ENCODE results near the gene CARD19. TPM values are rescaled to one million over a fixed set of nuclear protein-coding genes. Genes with fewer than 3 reads are reported as not detected.

Gene CARD19
- total and polyA plus RNA-seq, 2 of the 8 experiments (the other 6 are each of a cell fraction or from before 2014, with no cell fraction given), result 21.2 to 112 TPM

GRCh38 chr9:93132946-93133680 is 37.1 kb downstream of the CARD19 start (continued):
- TF ChIP-seq HDAC2 (IDR thresholded peaks at IDR 0.05; ENCODE audit: borderline replicate concordance in 1 of 2, low read depth in 2 of 2, low read length in 2 of 2), result no peak
- no peak for TF ChIP-seq SIRT6 (IDR thresholded peaks at IDR 0.05; ENCODE audit: low read length)
- no peak for TF ChIP-seq KDM4A (IDR thresholded peaks at IDR 0.05; ENCODE audit: low read depth, low read length, severe bottlenecking)
- TF ChIP-seq USF2 (IDR thresholded peaks at IDR 0.05; ENCODE audit: low read length), result no peak
- TF ChIP-seq SP4 (IDR thresholded peaks at IDR 0.05; ENCODE audit: low read length), result no peak
- TF ChIP-seq BRCA1 (IDR thresholded peaks at IDR 0.05; ENCODE audit: low read depth, low read length), result no peak
- TF ChIP-seq ZNF274 (IDR thresholded peaks at IDR 0.05; ENCODE audit: borderline replicate concordance, extremely low read depth, low read length), result no peak
- 0 out of 4 replicates have a peak, but pooled peaks of 1 of the 2 experiments have one; percentile 35 for TF ChIP-seq SIN3A (conservative IDR thresholded peaks at IDR 0.05 in 1 of 2, IDR thresholded peaks at IDR 0.05 in 1 of 2; ENCODE audit: low read depth in 1 of 2, low read length in 2 of 2)
- TF ChIP-seq SUZ12 (IDR thresholded peaks at IDR 0.05; ENCODE audit: low read length), result no peak
- no peak for TF ChIP-seq RNF2 (IDR thresholded peaks at IDR 0.05; ENCODE audit: borderline replicate concordance, low read depth, low read length, missing control alignments, poor library complexity, severe bottlenecking)
- no peak for TF ChIP-seq RFX5 (IDR thresholded peaks at IDR 0.05; ENCODE audit: borderline replicate concordance, low read depth, low read length)
- TF ChIP-seq TEAD4 (IDR thresholded peaks at IDR 0.05; ENCODE audit: low read depth, low read length), result no peak
- no peak for TF ChIP-seq JUND (IDR thresholded peaks at IDR 0.05; ENCODE audit: low read length)
- TF ChIP-seq CBX8 (IDR thresholded peaks at IDR 0.05; ENCODE audit: borderline replicate concordance, low read depth, low read length), result no peak
- TF ChIP-seq RBBP5 (IDR thresholded peaks at IDR 0.05; ENCODE audit: borderline replicate concordance, low read depth, low read length), result no peak; the same call in 1 of the 2 replicates
- no peak for TF ChIP-seq NANOG (IDR thresholded peaks at IDR 0.05; ENCODE audit: insufficient read depth, low read depth, low read length, poor library complexity, severe bottlenecking)
- no peak for TF ChIP-seq RXRA (IDR thresholded peaks at IDR 0.05; ENCODE audit: insufficient read depth, low read depth, low read length)
- 0 out of 2 replicates have a peak, but pooled peaks have one; percentile 4 for TF ChIP-seq MAX (IDR thresholded peaks at IDR 0.05)

Measured in H1 (cell line).